ENCODE measurements around the gene SPINT2. TPM values are rescaled to one million over a fixed set of nuclear protein-coding genes. Genes with fewer than 3 reads are reported as not detected.

The SPINT2 gene
- total RNA-seq, 1 donor from 2014 or later = 231 TPM

GRCh38 chr19:38308006-38308766, 43.8 kb downstream of the SPINT2 start:
- no peak overlapping the region for H3K27ac ChIP-seq
- DNase-seq = no peak
- no peak for TF ChIP-seq CTCF (IDR thresholded peaks at IDR 0.05)
- H3K36me3 ChIP-seq = peaks cover 5% of the 10 kb centered on the region
- no peaks in the 10 kb centered on the region for H3K27me3 ChIP-seq
- intact Hi-C loops (cut with DNase I) = no loop called here
- H3K4me3 ChIP-seq = no peak overlapping the region
- no peak for ATAC-seq
- H3K9me3 ChIP-seq = no peaks in the 10 kb centered on the region
- peaks cover 10% of the 10 kb centered on the region for H3K4me1 ChIP-seq

- H3K9me3 ChIP-seq = no peaks in the 10 kb centered on the region
- no peaks in the 10 kb centered on the region for H3K27me3 ChIP-seq
- DNase-seq (no peak), ATAC-seq (no peak)
- H3K27ac ChIP-seq = no peak overlapping the region
- no peak for TF ChIP-seq CTCF (IDR thresholded peaks at IDR 0.05)
- peaks cover 5% of the 10 kb centered on the region for H3K36me3 ChIP-seq
- H3K4me1 ChIP-seq = peaks cover 10% of the 10 kb centered on the region
- no peak overlapping the region for H3K4me3 ChIP-seq
- intact Hi-C loops (cut with DNase I) = no loop called here
These were observed 44.7 kb downstream of the SPINT2 start for GRCh38 chr19:38308926-38309614.

GRCh38 chr19:38309615-38310278, 45.4 kb downstream of the SPINT2 start:
- DNase-seq (no peak), ATAC-seq (no peak)
- peaks cover 5% of the 10 kb centered on the region for H3K4me1 ChIP-seq
- H3K27me3 ChIP-seq = no peaks in the 10 kb centered on the region
- H3K27ac ChIP-seq = no peak overlapping the region
- no peaks in the 10 kb centered on the region for H3K9me3 ChIP-seq
- intact Hi-C loops (cut with DNase I) = no loop called here
- no peak for TF ChIP-seq CTCF (IDR thresholded peaks at IDR 0.05)
- peaks cover 5% of the 10 kb centered on the region for H3K36me3 ChIP-seq
- H3K4me3 ChIP-seq = no peak overlapping the region

DNA sequence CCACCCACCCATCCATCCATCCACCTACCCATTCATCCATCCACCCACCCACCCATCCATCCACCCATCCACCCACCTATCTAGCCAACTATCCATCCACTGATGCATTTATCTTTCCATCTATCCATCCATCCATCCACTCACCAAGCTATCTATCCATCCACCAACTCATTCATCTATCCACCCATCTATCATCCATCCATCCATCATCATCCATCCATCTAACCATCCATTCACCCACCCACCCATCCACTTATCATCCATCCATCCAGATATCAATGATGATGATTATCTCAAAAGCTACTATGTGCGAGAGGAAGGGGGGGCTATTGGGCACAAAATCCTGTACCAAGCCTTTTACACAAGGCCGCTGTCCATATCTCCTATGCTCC, 45.9 kb downstream of the SPINT2 start:
- Histone ChIP-seq H3K4me3 (no peak overlapping the region), H3K27ac (no peak overlapping the region), H3K36me3 (peaks cover 5% of the 10 kb centered on the region), H3K27me3 (no peaks in the 10 kb centered on the region), H3K4me1 (peaks cover 8% of the 10 kb centered on the region), H3K9me3 (no peaks in the 10 kb centered on the region)
- TF ChIP-seq CTCF (IDR thresholded peaks at IDR 0.05) = no peak
- no peak for DNase-seq
- intact Hi-C loops (cut with DNase I) = no loop called here
- ATAC-seq = no peak

DNA sequence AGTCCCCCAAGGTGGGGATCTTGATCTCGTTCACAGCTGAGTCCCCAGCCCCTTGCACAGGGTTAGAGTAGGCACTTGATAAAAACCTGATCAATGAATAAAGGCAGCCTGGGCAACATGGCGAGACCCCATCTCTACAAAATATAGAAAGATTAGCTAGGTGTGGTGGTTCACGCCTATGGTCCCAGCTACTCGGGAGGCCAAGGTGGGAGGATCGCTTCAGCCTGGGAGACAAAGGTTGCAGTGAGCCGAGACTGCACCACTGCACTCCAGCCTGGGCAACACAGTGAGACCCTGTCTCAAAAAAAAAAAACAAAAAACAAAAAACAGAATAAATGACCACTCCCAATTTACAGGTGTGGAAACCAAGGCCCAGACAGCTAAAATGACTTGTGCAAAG, 46.6 kb downstream of the SPINT2 start:
- intact Hi-C loops (cut with DNase I) = no loop called here
- H3K36me3 ChIP-seq = peaks cover 5% of the 10 kb centered on the region

More for the DNA sequence above, 46.6 kb downstream of the SPINT2 start:
- TF ChIP-seq CTCF (IDR thresholded peaks at IDR 0.05) = no peak
- Histone ChIP-seq H3K27me3 (no peaks in the 10 kb centered on the region), H3K4me3 (no peak overlapping the region), H3K4me1 (peaks cover 7% of the 10 kb centered on the region), H3K9me3 (no peaks in the 10 kb centered on the region), H3K27ac (no peak overlapping the region)
- DNase-seq (no peak), ATAC-seq (no peak)

Data from upper lobe of right lung (tissue), 1 donor.